Neural crest cell (in vitro differentiated cells): ENCODE results near the gene TCTN1. TPM values are rescaled to one million over a fixed set of nuclear protein-coding genes. Genes with fewer than 3 reads are reported as not detected.
"Not testable (repeated sequence)": the region's sequence is repeated elsewhere in the genome, so short reads cannot be mapped to it uniquely, and the experiment has no call there.

Experiments
- DNase-seq: peaks from one replicate; pipeline ENCODE4 v3.0.0; 2021; ENCODE audit warnings: low read depth, mixed read lengths, low spot score
- H3K27ac Mint-ChIP-seq: one replicate; pipeline ENCODE4 v1.8.0; 2021; ENCODE audit warnings: mild to moderate bottlenecking, mixed read lengths; ENCODE audit not compliant: unreplicated experiment
- H3K27me3 Mint-ChIP-seq: 2 replicates; pipeline ENCODE4 v1.8.0; 2021; ENCODE audit warnings: low read depth, mild to moderate bottlenecking, mixed read lengths
- H3K36me3 Mint-ChIP-seq: 2 replicates; pipeline ENCODE4 v1.8.0; 2021; ENCODE audit warnings: low read depth, mild to moderate bottlenecking, mixed read lengths
- H3K4me1 Mint-ChIP-seq: 2 replicates; pipeline ENCODE4 v1.8.0; 2021; ENCODE audit warnings: mixed read lengths
- H3K4me3 Mint-ChIP-seq: one replicate; pipeline ENCODE4 v1.8.0; 2021; ENCODE audit warnings: mild to moderate bottlenecking, mixed read lengths
- H3K9me3 Mint-ChIP-seq: 2 replicates; pipeline ENCODE4 v1.8.0; 2021; ENCODE audit warnings: mixed read lengths
- CTCF ChIP-seq: fragments of 200-600 bp; sonication (generic); conservative IDR thresholded peaks from 2 replicates; pipeline ENCODE4 v1.5.0; 2021; ENCODE audit warnings: antibody characterized with exemption, mild to moderate bottlenecking
- total RNA-seq: library from RNA; stranded (reverse); gene quantifications from 2 replicates; pipeline ENCODE4 v1.2.1, GENCODE V29; 2021

TCTN1 gene
- total RNA-seq, 1 donor from 2014 or later: 58.1 TPM

- Mint-ChIP-seq H3K27ac (no peak overlapping the region), H3K36me3 (no peaks in the 10 kb centered on the region), H3K4me3 (no peak overlapping the region), H3K9me3 (no peaks in the 10 kb centered on the region), H3K4me1 (peaks cover 11% of the 10 kb centered on the region), H3K27me3 (no peaks in the 10 kb centered on the region)
- TF ChIP-seq CTCF: no peak
- no peak for DNase-seq
These were observed 22.4 kb upstream of the TCTN1 start for GRCh38 chr12:110591451-110592051.

- H3K36me3 Mint-ChIP-seq: no peaks in the 10 kb centered on the region
- H3K4me3 Mint-ChIP-seq: no peak overlapping the region
- H3K9me3 Mint-ChIP-seq: no peaks in the 10 kb centered on the region
- no peak for TF ChIP-seq CTCF
- peaks cover 11% of the 10 kb centered on the region for H3K4me1 Mint-ChIP-seq
- DNase-seq: no peak
- H3K27ac Mint-ChIP-seq: no peak overlapping the region
- no peaks in the 10 kb centered on the region for H3K27me3 Mint-ChIP-seq
These were observed 21.9 kb upstream of the TCTN1 start for GRCh38 chr12:110592078-110592477.

- H3K36me3 Mint-ChIP-seq, H3K27me3 Mint-ChIP-seq, DNase-seq, H3K27ac Mint-ChIP-seq, H3K9me3 Mint-ChIP-seq, H3K4me3 Mint-ChIP-seq: not testable (repeated sequence)
- peaks cover 11% of the 10 kb centered on the region for H3K4me1 Mint-ChIP-seq
These were observed 21.0 kb upstream of the TCTN1 start for GRCh38 chr12:110592919-110593318.

- no peak for TF ChIP-seq CTCF
- H3K9me3 Mint-ChIP-seq: no peaks in the 10 kb centered on the region
- DNase-seq: no peak
- no peak overlapping the region for H3K27ac Mint-ChIP-seq
- H3K36me3 Mint-ChIP-seq: no peaks in the 10 kb centered on the region
- no peak overlapping the region for H3K4me3 Mint-ChIP-seq
- no peaks in the 10 kb centered on the region for H3K27me3 Mint-ChIP-seq
- no peaks in the 10 kb centered on the region for H3K4me1 Mint-ChIP-seq
These were observed 16.0 kb upstream of the TCTN1 start for GRCh38 chr12:110597885-110598284.

GRCh38 chr12:110599334-110599733, 14.6 kb upstream of the TCTN1 start:
- Mint-ChIP-seq H3K9me3 (no peaks in the 10 kb centered on the region), H3K27ac (no peak overlapping the region), H3K4me3 (no peak overlapping the region), H3K4me1 (no peaks in the 10 kb centered on the region), H3K36me3 (no peaks in the 10 kb centered on the region), H3K27me3 (no peaks in the 10 kb centered on the region)
- no peak for DNase-seq
- TF ChIP-seq CTCF: no peak

- no peak for DNase-seq
- no peaks in the 10 kb centered on the region for H3K36me3 Mint-ChIP-seq
- H3K4me3 Mint-ChIP-seq: no peak overlapping the region
- no peaks in the 10 kb centered on the region for H3K27me3 Mint-ChIP-seq
- no peaks in the 10 kb centered on the region for H3K4me1 Mint-ChIP-seq
- TF ChIP-seq CTCF: peak; percentile 62
- H3K9me3 Mint-ChIP-seq: no peaks in the 10 kb centered on the region
- H3K27ac Mint-ChIP-seq: no peak overlapping the region
These were observed 13.7 kb upstream of the TCTN1 start for GRCh38 chr12:110600254-110600653.
